ENCODE data around the gene TOP3B.
"Not testable (repeated sequence)": the region's sequence is repeated elsewhere in the genome, so short reads cannot be mapped to it uniquely, and the experiment has no call there.

TOP3B gene

GRCh38 chr22:21942407-21943343, 39.9 kb downstream of the TOP3B start:
- peak; percentile 66 for DNase-seq

GRCh38 chr22:21941921-21942320, 40.7 kb downstream of the TOP3B start:
- no peak for DNase-seq

- peak; percentile 31 for DNase-seq
Observed at GRCh38 chr22:21940521-21940920, 42.1 kb downstream of the TOP3B start.

- not testable (repeated sequence) for DNase-seq
Observed at GRCh38 chr22:21939935-21940334, 42.7 kb downstream of the TOP3B start.

- peak; percentile 75 for DNase-seq
Observed at GRCh38 chr22:21939461-21939913, 43.1 kb downstream of the TOP3B start.

GRCh38 chr22:21938906-21939305, 43.7 kb downstream of the TOP3B start:
- DNase-seq, result no peak

GRCh38 chr22:21938071-21938822, 44.3 kb downstream of the TOP3B start:
- DNase-seq, result peak; percentile 91

- DNase-seq, result no peak
Observed at GRCh38 chr22:21937821-21938070, 44.8 kb downstream of the TOP3B start.

GRCh38 chr22:21937041-21937820, 45.4 kb downstream of the TOP3B start:
- DNase-seq, result peak; percentile 75

- peak; percentile 82 for DNase-seq
Observed at GRCh38 chr22:21936151-21936775, 46.3 kb downstream of the TOP3B start.

- no peak for DNase-seq
Observed at GRCh38 chr22:21933910-21934309, 48.7 kb downstream of the TOP3B start.

- DNase-seq, result no peak
Observed at GRCh38 chr22:21933413-21933812, 49.2 kb downstream of the TOP3B start.

GRCh38 chr22:21932347-21932746, 50.2 kb downstream of the TOP3B start:
- DNase-seq, result no peak

GRCh38 chr22:21931056-21931455, 51.5 kb downstream of the TOP3B start:
- DNase-seq, result no peak

- DNase-seq, result no peak
Observed at GRCh38 chr22:21929253-21929652, 53.3 kb downstream of the TOP3B start.

GRCh38 chr22:21928048-21928447, 54.5 kb downstream of the TOP3B start:
- DNase-seq, result no peak

- no peak for DNase-seq
Observed at GRCh38 chr22:21927174-21927823, 55.3 kb downstream of the TOP3B start.

GRCh38 chr22:21926728-21927127, 55.9 kb downstream of the TOP3B start:
- no peak for DNase-seq

GRCh38 chr22:21923163-21923561, 59.4 kb downstream of the TOP3B start:
- DNase-seq, result no peak

- no peak for DNase-seq
Observed at GRCh38 chr22:21922370-21923162, 60.0 kb downstream of the TOP3B start.

- no peak for DNase-seq
Observed at GRCh38 chr22:21921729-21922128, 60.9 kb downstream of the TOP3B start.

Measured in CD4-positive, alpha-beta T cell treated with Interleukin-15 for 1 hour (primary cell).